GM20000 (cell line): ENCODE data around the gene TBCB.
A peak's percentile ranks its signal among the peaks of the same experiment; 100 is the strongest.

ENCODE experiments used
- DNase-seq: peaks from one replicate; pipeline ENCODE4 v3.0.0; 2012; ENCODE audit warnings: low spot score
- CTCF ChIP-seq: IDR thresholded peaks from 2 replicates; pipeline ENCODE4 v1.5.1; 2012; ENCODE audit warnings: mild to moderate bottlenecking, control low read depth; ENCODE audit errors: extremely low read depth, missing control alignments

Gene TBCB

GRCh38 chr19:36140304-36141038 is 25.2 kb downstream of the TBCB start:
- peak; percentile 87 for DNase-seq
- no peak for TF ChIP-seq CTCF

DNA sequence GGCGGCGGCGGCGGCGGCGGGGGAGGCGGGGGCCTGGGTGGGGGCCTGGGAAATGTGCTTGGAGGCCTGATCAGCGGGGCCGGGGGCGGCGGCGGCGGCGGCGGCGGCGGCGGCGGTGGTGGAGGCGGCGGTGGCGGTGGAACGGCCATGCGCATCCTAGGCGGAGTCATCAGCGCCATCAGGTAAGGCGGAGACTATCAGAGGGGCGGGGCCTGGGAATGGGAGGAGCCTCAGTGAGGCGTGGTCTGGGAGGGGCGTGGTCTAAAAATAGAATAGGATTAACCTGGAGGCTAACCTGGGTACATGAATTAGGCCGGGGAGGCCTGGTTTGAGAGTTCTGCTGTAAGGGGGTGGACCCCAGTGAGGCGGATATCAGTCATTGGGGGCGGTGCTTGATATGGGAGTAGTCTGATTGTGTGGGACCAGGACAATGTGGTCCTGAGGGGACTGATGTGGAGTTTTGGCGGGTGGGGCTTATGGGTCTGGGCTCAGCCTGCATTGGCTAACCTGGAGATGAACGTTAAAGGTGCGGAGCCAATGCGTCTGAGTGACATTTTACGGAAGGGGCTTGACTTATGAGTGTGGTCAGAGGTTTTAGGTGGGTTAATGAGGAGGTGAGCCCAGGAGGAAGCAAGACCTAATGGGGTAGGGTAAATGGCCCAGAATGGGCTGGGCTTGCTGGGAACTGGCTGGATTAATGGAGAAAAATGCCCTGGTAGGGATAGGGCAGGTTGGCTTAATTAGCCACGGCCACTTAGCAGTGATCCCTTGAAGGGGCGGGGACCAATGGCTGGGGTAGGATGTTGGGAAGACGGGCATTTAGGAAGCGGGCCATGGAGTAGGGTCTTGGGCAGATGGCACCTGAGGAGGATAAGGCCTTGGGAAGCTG is 26.0 kb downstream of the TBCB start:
- no peak for TF ChIP-seq CTCF
- peak; percentile 96 for DNase-seq

GRCh38 chr19:36142046-36142445 is 26.8 kb downstream of the TBCB start:
- no peak for TF ChIP-seq CTCF
- DNase-seq, result no peak

DNA sequence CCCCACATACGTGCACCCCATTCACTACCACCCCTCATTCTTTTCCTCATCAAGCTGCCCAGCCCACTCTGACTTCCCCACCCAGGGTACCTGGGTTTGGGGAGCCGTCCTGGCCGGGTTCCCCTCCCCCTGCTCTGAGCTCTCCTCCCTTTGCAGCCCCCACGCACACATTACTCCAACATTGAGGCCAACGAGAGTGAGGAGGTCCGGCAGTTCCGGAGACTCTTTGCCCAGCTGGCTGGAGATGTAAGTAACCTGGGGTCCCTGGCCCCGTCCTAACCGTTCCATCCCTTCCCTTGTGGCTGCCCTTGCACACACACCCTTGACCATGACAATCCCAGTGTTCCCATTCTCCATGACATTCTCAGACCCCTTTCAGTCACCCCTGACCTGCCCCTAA is 27.2 kb downstream of the TBCB start:
- TF ChIP-seq CTCF, result no peak
- DNase-seq, result no peak

GRCh38 chr19:36144624-36145023 is 29.4 kb downstream of the TBCB start:
- DNase-seq, result no peak
- TF ChIP-seq CTCF, result no peak

- no peak for TF ChIP-seq CTCF
- DNase-seq, result no peak
Observed at GRCh38 chr19:36149673-36150406, 34.6 kb downstream of the TBCB start.

GRCh38 chr19:36150586-36150985 is 35.3 kb downstream of the TBCB start:
- TF ChIP-seq CTCF, result no peak
- DNase-seq, result no peak
